OCI-LY7 (cell line): Measurements from ENCODE around the gene ITSN2. TPM values are rescaled to one million over a fixed set of nuclear protein-coding genes. Genes with fewer than 3 reads are reported as not detected.

Experiments
- BruUV-seq: library from RNA; stranded (reverse); fragments of 400-500 nt; replicated peaks from 2 replicates; lab custom pipeline; 2021; lab: Mats Ljungman, UMichigan
- CTCF ChIA-PET: fragments of 300-600 bp; sonication (Branson Sonifier 250); formaldehyde crosslinking; loops from one replicate; lab custom pipeline; 2022; ENCODE audit warnings: antibody characterized with exemption; ENCODE audit not compliant: unreplicated experiment; lab: Charles Lee
- POLR2A ChIA-PET: fragments of 300-600 bp; sonication (Branson Sonifier 250); formaldehyde crosslinking; loops from one replicate; lab custom pipeline; 2022; ENCODE audit warnings: antibody characterized with exemption; lab: Charles Lee
- DNase-seq: peaks from one replicate; pipeline ENCODE4 v3.0.0-alpha.2; 2015; ENCODE audit warnings: low spot score
- H2AFZ ChIP-seq: fragments of 200-600 bp; sonication (generic), shearing (Covaris generic); 2 replicates; pipeline ENCODE4 v1.6.1; 2014; ENCODE audit warnings: mild to moderate bottlenecking, antibody characterized with exemption, low read length, moderate library complexity
- H3K27ac ChIP-seq: fragments of 200-600 bp; sonication (generic); 2 replicates; pipeline ENCODE4 v1.5.1; 2014; ENCODE audit warnings: mixed run types, low read depth, mild to moderate bottlenecking, moderate library complexity, low read length, inconsistent platforms; ENCODE audit not compliant: poor library complexity, severe bottlenecking
- H3K36me3 ChIP-seq: fragments of 200-600 bp; sonication (generic); 2 replicates; pipeline ENCODE4 v1.6.1; 2014; ENCODE audit warnings: mild to moderate bottlenecking, antibody characterized with exemption, low read length, moderate library complexity, mixed read lengths; ENCODE audit not compliant: insufficient read depth
- H3K4me1 ChIP-seq: fragments of 200-600 bp; sonication (generic); 2 replicates; pipeline ENCODE4 v1.5.1; 2014; ENCODE audit warnings: mild to moderate bottlenecking, low read length; ENCODE audit not compliant: insufficient read depth, poor library complexity, severe bottlenecking
- H3K4me2 ChIP-seq: fragments of 200-600 bp; sonication (generic); 2 replicates; pipeline ENCODE4 v1.6.1; 2014; ENCODE audit warnings: mild to moderate bottlenecking, low read length
- H3K4me3 ChIP-seq: fragments of 200-600 bp; sonication (generic); 2 replicates; pipeline ENCODE4 v1.5.1; 2014; ENCODE audit warnings: mild to moderate bottlenecking, low read depth, low read length; ENCODE audit not compliant: poor library complexity, severe bottlenecking
- H3K79me2 ChIP-seq: fragments of 200-600 bp; sonication (generic); 2 replicates; pipeline ENCODE4 v1.6.1; 2016; ENCODE audit warnings: low read depth, mild to moderate bottlenecking, low read length, moderate library complexity, mixed read lengths; ENCODE audit not compliant: insufficient read depth
- H3K9me2 ChIP-seq: fragments of 200-600 bp; sonication (generic); 2 replicates; pipeline ENCODE4 v1.6.1; 2016; ENCODE audit warnings: mild to moderate bottlenecking, low read length, mixed read lengths; ENCODE audit not compliant: insufficient read depth
- H3K9me3 ChIP-seq: fragments of 200-600 bp; sonication (generic); 2 replicates; pipeline ENCODE4 v1.6.1; 2014; ENCODE audit warnings: mild to moderate bottlenecking, mixed run types, low read length, mixed read lengths
- H4K20me1 ChIP-seq: fragments of 200-600 bp; sonication (generic); 2 replicates; pipeline ENCODE4 v1.6.1; 2014; ENCODE audit warnings: mild to moderate bottlenecking, antibody characterized with exemption, low read length, moderate library complexity, mixed read lengths; ENCODE audit not compliant: insufficient read depth
- CTCF ChIP-seq: fragments of 200-600 bp; sonication (generic); conservative IDR thresholded peaks from 2 replicates; pipeline ENCODE4 v1.5.1; 2014; ENCODE audit warnings: mild to moderate bottlenecking, antibody characterized with exemption, low read length, moderate library complexity, mixed read lengths
- EZH2phosphoT487 ChIP-seq: fragments of 200-600 bp; sonication (generic); IDR thresholded peaks from 2 replicates; pipeline ENCODE4 v1.6.1; 2018; ENCODE audit warnings: low read depth, borderline replicate concordance, mild to moderate bottlenecking, mixed run types, antibody characterized with exemption, low read length, moderate library complexity, mixed read lengths
- intact Hi-C: fragments of 100-400 bp; cut with micrococcal nuclease; formaldehyde crosslinking; loops from one replicate; pipeline ENCODE4 v1.10.0; 2022; ENCODE audit not compliant: unreplicated experiment
- total RNA-seq, 2 experiments: library from RNA; depleted of rRNA in 1 of 2; stranded (reverse); fragments of >200 nt in 1 of 2; shearing (Covaris generic) in 1 of 2; gene quantifications; 2 replicates each; pipeline ENCODE4 v1.2.3, GENCODE V29; 2014 to 2022

The ITSN2 gene
- total RNA-seq, 2 experiments from 2014 or later, result 25.4 to 65.7 TPM

DNA sequence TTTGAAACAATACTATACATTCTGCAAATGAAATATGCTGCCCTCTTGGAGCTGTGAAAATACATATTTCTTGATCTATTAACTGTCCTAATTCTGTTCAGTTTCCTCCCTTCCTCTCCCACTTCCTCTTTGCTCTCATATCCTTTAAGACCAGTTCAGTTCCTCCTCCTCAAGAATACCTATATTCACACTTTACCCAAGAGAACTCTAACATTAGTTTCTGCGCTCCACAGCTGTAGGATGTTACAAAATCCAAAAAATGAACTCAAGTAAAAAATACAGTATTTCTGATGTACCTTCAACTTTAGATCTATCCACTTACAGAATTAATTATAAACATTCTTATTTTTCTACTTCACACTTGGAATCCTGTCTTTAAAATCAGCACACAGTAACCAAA is 5.4 kb downstream of the ITSN2 start:
- H3K4me3 ChIP-seq, result peak overlapping the region; percentile 11
- DNase-seq, result peak; percentile 40
- TF ChIP-seq EZH2phosphoT487 (no peak), CTCF (no peak)
- no peaks in the 10 kb centered on the region; the same call in 1 of the 2 replicates for H3K9me3 ChIP-seq
- POLR2A ChIA-PET, result interaction anchor here (1.0 to 2.1 kb wide), 3 partner anchors 10 to 27 kb away, joined by 4 to 5 read pairs (median 4); no protein-coding TSS in a partner anchor
- BruUV-seq, result TSS peak; percentile 10
- CTCF ChIA-PET, result no interaction called here
- peak overlapping the region; percentile 21 for H3K27ac ChIP-seq
- peaks cover 94% of the 10 kb centered on the region for H3K79me2 ChIP-seq
- H3K36me3 ChIP-seq, result peaks cover 5% of the 10 kb centered on the region; the same call in 1 of the 2 replicates
- peak overlapping the region; percentile 58 for H3K4me2 ChIP-seq
- H4K20me1 ChIP-seq, result peaks cover 35% of the 10 kb centered on the region
- no peak overlapping the region for H2AFZ ChIP-seq
- H3K4me1 ChIP-seq, result peaks cover 35% of the 10 kb centered on the region
- intact Hi-C loops, result no loop called here
- H3K9me2 ChIP-seq, result no peaks in the 10 kb centered on the region

DNA sequence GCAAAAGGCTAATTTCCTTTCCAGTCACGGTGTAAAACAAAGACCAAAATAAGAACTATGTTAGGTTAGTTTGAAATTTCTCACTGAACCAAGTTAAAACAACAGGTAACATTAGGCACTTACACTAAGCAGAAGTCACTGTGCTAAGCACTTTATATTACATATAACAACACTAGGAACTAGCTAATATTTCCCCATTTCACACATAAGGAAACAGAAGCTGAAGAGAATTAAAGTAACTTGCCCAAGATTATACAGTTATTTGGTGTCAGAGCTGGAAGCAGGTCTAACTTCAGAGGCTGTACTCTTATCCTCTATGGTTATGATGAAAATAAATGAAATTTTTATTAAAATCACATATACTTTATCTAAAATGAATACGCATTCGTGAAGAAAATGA is 5.9 kb downstream of the ITSN2 start:
- POLR2A ChIA-PET, result interaction anchor here (1.0 to 2.1 kb wide), 3 partner anchors 10 to 26 kb away, joined by 4 to 5 read pairs (median 4); no protein-coding TSS in a partner anchor
- intact Hi-C loops, result no loop called here
- no peaks in the 10 kb centered on the region for H3K9me2 ChIP-seq
- H3K4me3 ChIP-seq, result no peak overlapping the region
- peak overlapping the region; percentile 58; the same call in 1 of the 2 replicates for H3K4me2 ChIP-seq
- TF ChIP-seq EZH2phosphoT487 (no peak), CTCF (no peak)
- peaks cover 94% of the 10 kb centered on the region for H3K79me2 ChIP-seq
- BruUV-seq, result no TSS peak
- no peak overlapping the region for H3K27ac ChIP-seq
- no peak overlapping the region for H2AFZ ChIP-seq
- H3K36me3 ChIP-seq, result peaks cover 5% of the 10 kb centered on the region; the same call in 1 of the 2 replicates
- H3K9me3 ChIP-seq, result no peaks in the 10 kb centered on the region; the same call in 1 of the 2 replicates
- CTCF ChIA-PET, result interaction anchor here (1.2 kb wide), 1 partner anchor 39 kb away, joined by 3 read pairs; no protein-coding TSS in a partner anchor
- no peak for DNase-seq
- H4K20me1 ChIP-seq, result peaks cover 35% of the 10 kb centered on the region
- H3K4me1 ChIP-seq, result peaks cover 38% of the 10 kb centered on the region

GRCh38 chr2:24353973-24354372 is 6.4 kb downstream of the ITSN2 start:
- no peak overlapping the region for H3K27ac ChIP-seq
- H3K4me2 ChIP-seq, result peak overlapping the region; percentile 58; the same call in 1 of the 2 replicates
- DNase-seq, result no peak
- no peak overlapping the region for H2AFZ ChIP-seq
- CTCF ChIA-PET, result interaction anchor here (1.2 kb wide), 1 partner anchor 38 kb away, joined by 3 read pairs; no protein-coding TSS in a partner anchor
- POLR2A ChIA-PET, result interaction anchor here (1.1 kb wide), 1 partner anchor 15 kb away, joined by 4 read pairs; no protein-coding TSS in a partner anchor
- no peaks in the 10 kb centered on the region for H3K9me2 ChIP-seq
- H3K4me3 ChIP-seq, result no peak overlapping the region
- TF ChIP-seq EZH2phosphoT487, result no peak
- no peak for TF ChIP-seq CTCF
- BruUV-seq, result no TSS peak
- peaks cover 30% of the 10 kb centered on the region for H4K20me1 ChIP-seq
- peaks cover 40% of the 10 kb centered on the region for H3K4me1 ChIP-seq
- no peaks in the 10 kb centered on the region; the same call in 1 of the 2 replicates for H3K9me3 ChIP-seq
- peaks cover 94% of the 10 kb centered on the region for H3K79me2 ChIP-seq
- peaks cover 5% of the 10 kb centered on the region; the same call in 1 of the 2 replicates for H3K36me3 ChIP-seq
- intact Hi-C loops, result no loop called here
